ENCODE results near the gene HOXA13. TPM values are rescaled to one million over a fixed set of nuclear protein-coding genes. Genes with fewer than 3 reads are reported as not detected.

Gene HOXA13
- polyA plus RNA-seq, 1 of the 3 experiments (the other 2 are of a cell fraction), result not detected

DNA sequence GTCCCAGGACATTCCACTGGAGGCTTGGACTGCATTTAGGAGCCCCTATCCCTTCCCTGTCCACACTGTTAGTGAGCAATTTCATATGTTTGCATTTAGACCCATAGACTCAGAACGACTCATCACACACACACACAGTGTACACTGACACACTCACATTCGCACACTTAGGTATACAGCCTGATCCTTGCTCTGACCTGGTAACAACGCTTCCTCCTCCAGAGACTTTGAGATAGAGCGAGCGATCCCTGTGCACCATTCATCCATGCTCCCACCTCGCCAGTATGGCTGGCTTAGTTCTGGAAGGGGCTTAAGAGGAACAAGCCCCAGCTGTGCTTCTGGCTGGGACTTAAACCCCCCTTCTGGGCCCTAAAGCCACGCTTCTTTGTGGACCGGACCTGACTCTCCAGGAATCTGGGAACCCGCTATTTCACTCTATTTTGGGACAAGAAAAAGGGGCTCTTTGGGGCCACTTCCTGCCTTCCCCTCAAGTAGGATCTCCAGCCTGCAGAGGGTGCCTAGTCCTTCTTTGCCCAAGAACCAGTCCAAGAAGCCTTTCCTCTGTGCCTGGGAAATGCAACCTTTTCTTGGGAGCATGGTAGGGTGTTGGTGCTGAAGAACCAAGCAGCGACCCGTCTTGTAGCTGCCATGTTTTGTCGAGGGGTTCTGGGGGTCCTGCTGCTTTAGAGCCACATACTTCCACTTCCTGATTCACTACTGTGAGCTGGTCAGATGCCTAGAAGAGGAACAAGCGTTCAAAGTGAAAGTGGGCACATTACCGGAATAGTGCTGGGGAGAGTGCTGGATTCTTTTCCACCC is 1.1 kb upstream of the HOXA13 start:
- Histone ChIP-seq H3K9me2 (no peaks in the 10 kb centered on the region), H3K36me3 (replicated peaks in 1 of 2; ENCODE audit: control insufficient read depth in 1 of 2, insufficient read depth in 2 of 2, low read length in 1 of 2) (no peaks in the 10 kb centered on the region), H3K9me3 (no peaks in the 10 kb centered on the region), H3K27me3 (ENCODE audit: insufficient read depth) (peaks cover 84% of the 10 kb centered on the region), H3F3A (replicated peaks; ENCODE audit: insufficient read depth) (peaks cover 5% of the 10 kb centered on the region), H3K79me2 (ENCODE audit: insufficient read depth) (no peaks in the 10 kb centered on the region), H2AFZ (ENCODE audit: low read depth) (no peak overlapping the region), H4K20me1 (ENCODE audit: insufficient read depth) (peaks cover 6% of the 10 kb centered on the region; the same call in 1 of the 2 replicates), H3K4me1 (ENCODE audit: control insufficient read depth in 1 of 2, insufficient read depth in 2 of 2, low read depth in 1 of 2, low read length in 1 of 2) (peaks cover 0 to 7% of the 10 kb centered on the region in 2 experiments; a peak in 1 of 4 replicates), H3K9ac (no peak overlapping the region), H3K27ac (ENCODE audit: low read depth in 2 of 2, low read length in 1 of 2) (no peak overlapping the region), H3K4me2 (peak overlapping the region; percentile 51), H3K4me3 (ENCODE audit: low read depth in 2 of 2, low read length in 1 of 2) (peak overlapping the region in 1 of 2 experiments; percentile 7; a peak in 1 of 4 replicates)
- WGBS (ENCODE audit: low lambda C conversion rate), result 13% methylated on average over 14 of the region's 14 CpGs
- POLR2A ChIA-PET, result no interaction called here
- DNase-seq, result no peak
- CTCF ChIA-PET, result interaction anchor here (0.9 to 5.2 kb wide), 10 partner anchors 9 to 878 kb away, joined by 3 to 44 read pairs (median 4); no protein-coding TSS in a partner anchor
- TF ChIP-seq GABPA (IDR thresholded peaks at IDR 0.05; ENCODE audit: low read depth) (no peak), GATA2 (CRISPR knock-in tag; IDR thresholded peaks at IDR 0.05) (no peak), RAD21 (IDR thresholded peaks at IDR 0.05; ENCODE audit: low read length) (no peak), ELF1 (IDR thresholded peaks at IDR 0.05) (no peak)
- TF ChIP-seq, protein P1, sequence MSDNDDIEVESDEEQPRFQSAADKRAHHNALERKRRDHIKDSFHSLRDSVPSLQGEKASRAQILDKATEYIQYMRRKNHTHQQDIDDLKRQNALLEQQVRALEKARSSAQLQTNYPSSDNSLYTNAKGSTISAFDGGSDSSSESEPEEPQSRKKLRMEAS (IDR thresholded peaks at IDR 0.05; ENCODE audit: low read depth), result no peak
- TF ChIP-seq, protein P2, sequence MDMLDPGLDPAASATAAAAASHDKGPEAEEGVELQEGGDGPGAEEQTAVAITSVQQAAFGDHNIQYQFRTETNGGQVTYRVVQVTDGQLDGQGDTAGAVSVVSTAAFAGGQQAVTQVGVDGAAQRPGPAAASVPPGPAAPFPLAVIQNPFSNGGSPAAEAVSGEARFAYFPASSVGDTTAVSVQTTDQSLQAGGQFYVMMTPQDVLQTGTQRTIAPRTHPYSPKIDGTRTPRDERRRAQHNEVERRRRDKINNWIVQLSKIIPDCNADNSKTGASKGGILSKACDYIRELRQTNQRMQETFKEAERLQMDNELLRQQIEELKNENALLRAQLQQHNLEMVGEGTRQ (IDR thresholded peaks at IDR 0.05; ENCODE audit: borderline replicate concordance, low read depth, low read length), result no peak
- TF ChIP-seq, protein P3, sequence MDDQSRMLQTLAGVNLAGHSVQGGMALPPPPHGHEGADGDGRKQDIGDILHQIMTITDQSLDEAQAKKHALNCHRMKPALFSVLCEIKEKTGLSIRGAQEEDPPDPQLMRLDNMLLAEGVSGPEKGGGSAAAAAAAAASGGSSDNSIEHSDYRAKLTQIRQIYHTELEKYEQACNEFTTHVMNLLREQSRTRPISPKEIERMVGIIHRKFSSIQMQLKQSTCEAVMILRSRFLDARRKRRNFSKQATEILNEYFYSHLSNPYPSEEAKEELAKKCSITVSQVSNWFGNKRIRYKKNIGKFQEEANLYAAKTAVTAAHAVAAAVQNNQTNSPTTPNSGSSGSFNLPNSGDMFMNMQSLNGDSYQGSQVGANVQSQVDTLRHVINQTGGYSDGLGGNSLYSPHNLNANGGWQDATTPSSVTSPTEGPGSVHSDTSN (IDR thresholded peaks at IDR 0.05), result no peak

DNA sequence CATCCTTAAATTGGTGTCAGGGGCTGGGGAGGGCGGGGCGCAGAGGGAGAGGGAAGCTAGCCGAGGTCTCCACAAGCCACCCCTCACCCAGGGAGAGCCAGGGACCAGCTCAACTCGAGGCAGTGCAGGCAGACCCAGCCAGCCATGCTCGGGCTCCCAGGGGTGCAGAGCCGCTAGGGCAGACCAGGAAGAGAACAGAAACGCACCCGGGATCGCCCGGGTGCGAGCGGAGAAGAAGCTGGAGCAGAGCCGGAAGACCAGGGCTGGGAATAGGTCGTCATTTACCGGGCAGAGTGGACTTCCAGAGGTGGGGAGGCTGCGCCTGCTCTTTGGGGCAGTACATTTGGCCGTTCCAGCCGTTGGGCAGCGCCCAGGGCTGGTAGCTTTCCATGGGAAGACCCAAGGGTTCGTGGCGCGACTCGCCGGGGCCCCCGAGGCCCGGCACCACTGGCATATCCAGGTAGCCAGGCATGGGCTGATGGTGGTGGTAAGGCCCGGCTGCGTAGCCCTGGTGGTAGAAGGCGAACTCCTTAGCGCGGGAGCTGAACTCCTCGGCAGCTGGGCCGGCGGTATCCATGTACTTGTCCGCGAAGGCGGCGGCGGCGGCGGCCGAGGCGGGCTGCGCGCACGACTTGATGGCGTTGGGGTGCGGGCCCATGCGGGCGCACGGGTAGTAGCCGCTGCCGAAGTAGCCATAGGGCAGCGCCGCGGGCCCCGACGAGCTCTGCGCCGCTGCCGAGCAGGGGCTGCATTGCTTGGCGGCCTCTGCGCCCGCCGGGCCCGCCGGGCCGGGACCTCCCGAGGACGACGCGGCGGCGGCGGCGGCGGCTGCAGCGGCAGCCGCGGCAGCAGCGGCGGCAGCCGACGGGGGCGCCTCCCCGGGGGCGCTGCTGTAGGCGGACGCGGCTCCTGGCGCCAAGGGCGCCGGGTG is 755 bp downstream of the HOXA13 start:
- 5% methylated on average over 51 of the region's 93 CpGs for WGBS (ENCODE audit: low lambda C conversion rate)
- no peaks in the 10 kb centered on the region for H3K9me3 ChIP-seq
- no peak overlapping the region for H3K9ac ChIP-seq
- no peak overlapping the region; a peak in 1 of 4 replicates for H3K4me3 ChIP-seq (ENCODE audit: low read depth in 2 of 2, low read length in 1 of 2)
- H3K79me2 ChIP-seq (ENCODE audit: insufficient read depth), result no peaks in the 10 kb centered on the region
- TF ChIP-seq, protein P4, sequence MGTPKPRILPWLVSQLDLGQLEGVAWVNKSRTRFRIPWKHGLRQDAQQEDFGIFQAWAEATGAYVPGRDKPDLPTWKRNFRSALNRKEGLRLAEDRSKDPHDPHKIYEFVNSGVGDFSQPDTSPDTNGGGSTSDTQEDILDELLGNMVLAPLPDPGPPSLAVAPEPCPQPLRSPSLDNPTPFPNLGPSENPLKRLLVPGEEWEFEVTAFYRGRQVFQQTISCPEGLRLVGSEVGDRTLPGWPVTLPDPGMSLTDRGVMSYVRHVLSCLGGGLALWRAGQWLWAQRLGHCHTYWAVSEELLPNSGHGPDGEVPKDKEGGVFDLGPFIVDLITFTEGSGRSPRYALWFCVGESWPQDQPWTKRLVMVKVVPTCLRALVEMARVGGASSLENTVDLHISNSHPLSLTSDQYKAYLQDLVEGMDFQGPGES (IDR thresholded peaks at IDR 0.05; ENCODE audit: low read depth, low read length), result no peak
- peak; percentile 99 for TF ChIP-seq EZH2phosphoT487 (IDR thresholded peaks at IDR 0.05; ENCODE audit: borderline replicate concordance, low read depth)
- no peak overlapping the region for H3K4me2 ChIP-seq
- H3F3A ChIP-seq (replicated peaks; ENCODE audit: insufficient read depth), result peaks cover 8% of the 10 kb centered on the region
- peak; percentile 70 for DNase-seq
- no peak overlapping the region for H2AFZ ChIP-seq (ENCODE audit: low read depth)
- peaks cover 84% of the 10 kb centered on the region for H3K27me3 ChIP-seq (ENCODE audit: insufficient read depth)
- POLR2A ChIA-PET, result interaction anchor here (0.5 to 0.6 kb wide), 2 partner anchors 10 to 723 kb away, joined by 3 to 4 read pairs; no protein-coding TSS in a partner anchor
- no peaks in the 10 kb centered on the region; a peak in 1 of 4 replicates for H3K4me1 ChIP-seq (ENCODE audit: control insufficient read depth in 1 of 2, insufficient read depth in 2 of 2, low read depth in 1 of 2, low read length in 1 of 2)
- H3K27ac ChIP-seq (ENCODE audit: low read depth in 2 of 2, low read length in 1 of 2), result no peak overlapping the region
- CTCF ChIA-PET, result interaction anchor here (0.5 to 5.2 kb wide), 20 partner anchors 10 to 897 kb away, joined by 3 to 44 read pairs (median 4); no protein-coding TSS in a partner anchor
- peaks cover 9% of the 10 kb centered on the region for H4K20me1 ChIP-seq (ENCODE audit: insufficient read depth)
- H3K36me3 ChIP-seq (replicated peaks in 1 of 2; ENCODE audit: control insufficient read depth in 1 of 2, insufficient read depth in 2 of 2, low read length in 1 of 2), result no peaks in the 10 kb centered on the region
- H3K9me2 ChIP-seq, result no peaks in the 10 kb centered on the region

Measured in SK-N-SH (cell line).